ENCODE data around the gene MINK1.

- TF ChIP-seq CTCF (conservative IDR thresholded peaks at IDR 0.05): no peak
- TF ChIP-seq ZFX (IDR thresholded peaks at IDR 0.05): no peak
Observed at GRCh38 chr17:4842376-4842775, 9.2 kb downstream of the MINK1 start.
